ENCODE measurements around the gene TRPV3.

GRCh38 chr17:3575511-3575910 is 17.9 kb upstream of the TRPV3 start:
- TF ChIP-seq, protein P1, sequence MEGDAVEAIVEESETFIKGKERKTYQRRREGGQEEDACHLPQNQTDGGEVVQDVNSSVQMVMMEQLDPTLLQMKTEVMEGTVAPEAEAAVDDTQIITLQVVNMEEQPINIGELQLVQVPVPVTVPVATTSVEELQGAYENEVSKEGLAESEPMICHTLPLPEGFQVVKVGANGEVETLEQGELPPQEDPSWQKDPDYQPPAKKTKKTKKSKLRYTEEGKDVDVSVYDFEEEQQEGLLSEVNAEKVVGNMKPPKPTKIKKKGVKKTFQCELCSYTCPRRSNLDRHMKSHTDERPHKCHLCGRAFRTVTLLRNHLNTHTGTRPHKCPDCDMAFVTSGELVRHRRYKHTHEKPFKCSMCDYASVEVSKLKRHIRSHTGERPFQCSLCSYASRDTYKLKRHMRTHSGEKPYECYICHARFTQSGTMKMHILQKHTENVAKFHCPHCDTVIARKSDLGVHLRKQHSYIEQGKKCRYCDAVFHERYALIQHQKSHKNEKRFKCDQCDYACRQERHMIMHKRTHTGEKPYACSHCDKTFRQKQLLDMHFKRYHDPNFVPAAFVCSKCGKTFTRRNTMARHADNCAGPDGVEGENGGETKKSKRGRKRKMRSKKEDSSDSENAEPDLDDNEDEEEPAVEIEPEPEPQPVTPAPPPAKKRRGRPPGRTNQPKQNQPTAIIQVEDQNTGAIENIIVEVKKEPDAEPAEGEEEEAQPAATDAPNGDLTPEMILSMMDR (IDR thresholded peaks at IDR 0.05; ENCODE audit: insufficient read depth, low read depth, low read length) = no peak
- TF ChIP-seq EZH2 (IDR thresholded peaks at IDR 0.05; ENCODE audit: insufficient read depth, low read length) = no peak

Measured in astrocyte (in vitro differentiated cells and primary cell).